GM19455 (cell line): ENCODE measurements around the gene CSGALNACT2.
"Not testable (repeated sequence)": the region's sequence is repeated elsewhere in the genome, so short reads cannot be mapped to it uniquely, and the experiment has no call there.

ENCODE experiments used
- ATAC-seq: cut with Tn5 transposase; IDR thresholded peaks from one replicate; pipeline ENCODE4 v1.9.1; 2021; ENCODE audit not compliant: unreplicated experiment

CSGALNACT2 gene

DNA sequence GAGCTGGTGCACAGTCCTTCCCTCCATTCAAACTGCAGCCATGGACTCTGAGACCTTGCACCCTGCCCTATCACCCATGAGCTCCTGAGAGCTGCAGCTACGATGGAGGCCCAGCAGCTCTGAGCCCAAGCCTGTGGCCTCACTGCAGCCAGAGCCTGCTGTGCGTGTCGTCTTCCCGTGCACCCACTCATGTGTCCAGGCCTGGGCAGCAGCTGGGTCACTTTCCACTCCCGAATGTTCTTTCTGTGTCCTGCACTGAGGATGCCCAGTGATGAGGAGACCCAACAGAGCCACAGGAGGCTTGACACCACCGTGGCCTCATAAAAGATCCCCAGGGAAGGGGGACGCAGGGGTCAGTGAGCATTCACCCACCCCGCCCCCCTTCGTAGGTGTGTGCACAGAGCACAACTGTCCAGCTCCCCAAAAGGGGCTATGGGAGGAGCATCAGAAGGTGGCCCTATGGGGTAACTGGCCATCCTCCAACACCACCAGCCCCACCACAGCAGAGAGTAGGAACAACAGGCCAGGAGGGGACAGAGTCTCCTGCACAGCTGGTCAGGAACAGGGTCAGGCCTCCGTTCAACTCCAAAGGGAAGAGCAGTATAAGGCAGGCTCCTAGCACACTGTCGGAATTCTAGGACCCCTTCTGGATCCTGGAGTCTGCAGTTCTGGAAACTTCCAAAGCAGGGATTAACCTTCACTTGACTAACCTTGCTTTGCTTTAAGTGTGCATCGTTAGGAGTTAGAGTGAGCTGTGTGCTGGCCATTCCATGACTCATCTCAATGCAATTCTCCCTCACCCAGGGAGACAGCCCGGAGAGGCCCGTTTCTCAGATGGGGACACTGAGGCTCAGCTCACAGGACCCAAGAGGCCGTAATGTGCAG lies 76.1 kb downstream of the CSGALNACT2 start:
- ATAC-seq, result no peak

DNA sequence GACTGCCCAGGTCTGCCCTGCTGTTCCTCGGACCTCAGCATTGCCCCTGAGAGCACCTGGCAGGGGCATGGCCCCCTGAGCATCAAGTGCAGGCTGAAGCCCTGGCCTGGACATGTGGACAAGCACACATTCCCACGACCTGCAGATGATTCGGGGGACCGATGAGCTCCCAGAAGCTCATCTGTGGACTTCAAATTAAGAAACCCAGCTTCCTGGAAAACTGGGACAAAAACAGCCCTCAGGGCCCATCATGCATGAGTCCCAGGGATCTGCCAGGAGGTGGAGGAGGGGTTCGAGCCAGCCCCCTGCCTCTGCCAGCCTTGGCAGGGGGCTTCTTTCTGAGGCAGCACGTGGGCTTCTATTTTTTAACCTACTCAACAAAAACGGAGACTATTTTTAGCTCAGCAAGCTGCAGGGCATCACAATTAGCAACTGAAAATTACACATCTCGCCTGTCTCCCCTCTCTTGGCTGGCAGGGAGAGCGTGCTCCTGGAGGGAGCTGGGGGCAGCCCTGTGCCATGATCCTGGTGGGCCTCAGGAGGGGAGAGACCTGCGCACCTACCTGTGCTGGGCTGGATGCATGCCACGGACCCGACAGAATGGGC lies 76.8 kb downstream of the CSGALNACT2 start:
- ATAC-seq, result no peak

DNA sequence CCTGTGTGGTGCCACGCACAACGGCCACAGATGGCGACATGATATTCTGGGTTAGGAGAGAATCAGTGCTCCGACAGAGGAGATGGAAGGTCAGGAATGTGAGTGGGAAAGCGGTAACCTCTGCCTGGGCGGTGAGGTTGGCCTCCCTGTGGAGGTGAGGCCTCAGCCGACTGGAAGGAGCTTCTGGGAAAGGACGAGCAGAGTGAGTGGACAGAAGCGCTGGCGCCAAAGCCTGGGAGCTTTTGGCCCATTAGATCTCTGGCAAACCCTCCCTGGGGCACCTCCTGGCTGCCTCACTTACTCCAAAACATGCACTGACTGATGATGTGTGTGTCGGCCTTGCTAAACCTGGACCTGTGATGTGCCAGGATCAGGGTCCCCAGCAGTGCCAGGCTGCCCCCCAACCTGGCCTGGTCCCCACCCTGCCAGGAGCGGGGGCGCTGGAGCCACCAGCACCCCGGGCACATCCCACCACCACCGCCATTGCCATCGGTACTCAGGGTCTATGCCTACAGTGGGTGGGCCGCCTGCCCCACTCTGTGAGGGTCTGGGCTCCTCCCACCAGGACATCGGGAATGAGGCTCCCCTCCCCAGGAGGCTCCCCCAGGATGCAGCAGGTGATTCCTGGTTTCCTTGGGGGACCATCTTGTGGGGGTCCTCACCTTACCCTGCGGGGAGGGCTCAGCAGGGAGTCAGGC lies 77.7 kb downstream of the CSGALNACT2 start:
- no peak for ATAC-seq

DNA sequence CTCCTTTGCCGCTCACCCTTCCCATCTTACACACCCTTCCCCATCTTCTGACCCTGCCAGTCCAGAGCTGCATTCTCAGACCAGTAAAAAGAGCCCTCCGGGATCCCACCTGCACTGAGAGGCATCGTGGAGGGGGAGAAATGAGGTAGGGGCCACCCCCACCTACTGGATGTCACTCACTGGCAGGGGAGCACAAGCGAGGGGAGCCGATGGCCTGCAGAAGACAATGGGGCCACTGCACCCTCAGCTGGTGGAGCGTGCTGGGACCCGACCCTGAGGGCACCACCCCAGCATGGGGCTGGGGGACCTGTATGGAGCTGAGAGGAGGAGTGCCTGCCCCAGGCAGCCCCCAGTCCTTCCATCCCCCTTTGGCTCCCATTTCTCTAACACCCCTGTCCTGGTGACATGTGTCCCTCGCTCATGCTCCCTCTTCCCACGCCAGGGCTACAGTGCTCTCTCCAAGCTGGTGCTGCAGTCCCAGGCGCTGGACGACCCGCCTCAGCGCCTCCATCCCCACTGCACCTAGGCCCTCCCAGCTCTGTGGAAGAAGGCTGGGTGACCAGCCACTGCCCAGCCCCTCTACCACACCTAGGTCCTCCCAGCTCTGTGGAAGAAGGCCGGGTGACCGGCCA lies 78.8 kb downstream of the CSGALNACT2 start:
- no peak for ATAC-seq

DNA sequence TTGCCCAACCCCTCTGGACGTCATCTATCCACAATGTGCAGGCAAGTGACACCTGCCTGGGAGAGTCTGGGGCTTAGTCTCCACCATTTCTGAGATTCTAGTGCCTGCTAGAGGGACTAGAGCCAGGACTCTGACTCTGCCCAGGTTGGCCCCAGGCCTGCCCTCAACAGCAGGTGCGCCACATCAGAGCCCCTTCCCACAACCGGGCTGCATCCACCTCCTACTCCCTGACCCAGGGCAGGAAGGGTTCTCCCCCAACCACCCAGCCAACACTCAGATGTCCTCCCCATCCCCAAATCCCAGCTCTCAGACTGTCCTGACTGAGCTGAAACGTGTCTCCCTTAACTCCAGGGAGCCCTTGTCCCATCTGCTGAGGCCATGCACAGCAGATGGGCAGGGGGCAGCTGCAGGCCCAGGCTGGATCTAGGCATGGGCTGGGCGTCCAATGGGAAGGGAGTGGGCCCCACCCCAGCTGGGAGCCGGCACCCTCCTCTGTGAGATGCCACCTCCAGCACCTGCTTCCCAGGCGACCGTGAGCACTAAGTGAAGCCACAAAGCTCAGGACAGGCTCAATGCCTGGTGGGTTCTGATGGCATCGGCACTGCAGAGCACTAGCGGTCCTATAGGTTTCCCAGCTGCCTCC lies 79.4 kb downstream of the CSGALNACT2 start:
- no peak for ATAC-seq

DNA sequence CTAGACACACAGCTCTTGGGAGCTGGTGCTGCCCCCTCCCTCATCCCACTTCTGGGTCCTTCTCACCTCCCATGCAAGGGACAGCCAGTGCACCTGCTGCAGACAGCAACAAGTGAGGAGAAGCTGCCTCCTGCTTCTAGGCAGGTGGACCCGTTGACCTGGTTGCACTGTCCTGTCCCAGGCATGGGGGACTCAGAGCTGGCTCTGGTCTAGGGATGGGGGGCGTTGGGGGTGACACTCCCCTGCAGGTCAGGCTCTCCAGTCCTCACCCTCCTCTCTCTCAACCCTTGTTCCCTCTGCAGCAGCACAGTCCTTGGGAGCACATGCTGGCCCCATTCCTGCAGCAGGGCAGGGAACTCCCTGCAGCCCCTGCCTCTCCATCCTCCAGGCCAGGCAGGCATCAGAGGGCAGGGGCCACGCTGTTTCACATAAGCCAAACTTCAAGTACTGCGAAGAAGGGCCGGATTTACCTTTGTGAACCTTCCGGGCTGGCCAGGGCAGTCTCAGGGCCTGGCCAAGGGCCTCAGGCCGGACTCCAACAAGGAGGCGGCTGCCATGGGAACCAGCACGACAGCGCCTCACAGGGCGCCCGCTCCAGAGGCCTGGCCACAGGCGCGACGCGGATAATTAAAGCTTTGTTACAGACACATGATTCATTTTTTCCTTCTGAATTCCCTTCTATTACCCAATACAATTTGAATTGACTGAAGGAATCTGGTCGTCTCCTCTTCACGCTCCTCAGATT lies 80.1 kb downstream of the CSGALNACT2 start:
- ATAC-seq, result no peak

DNA sequence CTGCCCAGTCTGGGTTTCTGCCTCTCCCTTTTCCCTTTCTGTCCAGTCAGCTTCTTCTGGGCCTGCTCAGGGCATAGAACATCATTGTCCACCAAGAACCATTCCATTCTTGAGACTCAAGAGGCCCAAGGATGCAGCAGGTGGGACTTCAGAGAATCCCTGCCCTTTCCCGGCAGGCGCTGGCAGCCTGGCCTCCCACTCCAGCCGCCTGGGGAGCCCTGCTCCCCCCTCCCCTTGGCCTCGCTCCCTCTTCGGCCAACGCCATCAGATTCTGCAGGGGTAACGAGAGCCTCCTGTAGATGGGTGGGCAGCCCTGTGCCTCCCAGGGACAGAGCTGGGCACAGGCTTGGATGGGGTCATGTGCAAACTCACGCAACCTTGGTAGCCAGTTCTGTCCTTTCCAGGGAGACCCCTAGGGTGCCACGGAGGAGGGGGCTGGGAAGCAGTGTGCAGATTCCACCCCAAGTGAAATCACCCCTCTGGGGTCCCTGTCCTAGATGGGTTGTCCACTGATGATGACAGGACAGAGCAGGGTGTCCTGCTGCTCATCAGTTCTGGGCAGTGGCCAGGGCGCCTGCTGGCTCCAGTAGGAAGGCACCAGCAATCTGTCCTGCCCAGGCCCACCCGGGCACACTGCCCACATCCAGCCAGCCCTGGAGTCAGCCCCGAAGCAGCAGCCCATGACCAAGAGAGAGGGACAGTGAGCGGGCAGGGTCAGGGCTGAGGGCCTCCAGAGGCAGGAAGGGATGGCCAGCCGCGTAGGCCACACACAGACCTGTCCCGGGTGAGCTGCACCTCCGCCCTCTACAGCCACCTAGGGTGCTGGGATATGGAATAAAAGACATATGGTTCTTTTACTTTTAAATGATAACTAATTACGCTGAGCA lies 80.9 kb downstream of the CSGALNACT2 start:
- ATAC-seq, result no peak

DNA sequence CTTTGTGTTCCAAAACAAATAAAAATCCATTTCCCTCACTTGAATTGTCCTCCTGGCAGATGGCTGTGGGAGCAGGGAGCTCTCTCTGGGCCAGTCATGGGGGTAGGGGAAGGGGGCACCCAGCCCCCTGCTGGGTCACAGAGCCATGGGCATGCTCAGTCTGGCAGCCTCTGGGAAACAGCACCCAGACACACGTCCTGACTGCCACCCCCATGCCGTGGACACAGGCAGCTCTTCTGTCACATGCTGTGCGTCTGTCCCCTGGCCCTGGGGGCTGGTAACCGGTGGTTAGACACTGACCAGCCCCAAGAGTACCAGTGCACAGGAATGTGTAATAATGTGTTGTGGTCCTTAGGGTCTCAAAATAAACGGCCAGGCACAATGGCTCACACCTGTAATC lies 81.6 kb downstream of the CSGALNACT2 start:
- ATAC-seq, result no peak

DNA sequence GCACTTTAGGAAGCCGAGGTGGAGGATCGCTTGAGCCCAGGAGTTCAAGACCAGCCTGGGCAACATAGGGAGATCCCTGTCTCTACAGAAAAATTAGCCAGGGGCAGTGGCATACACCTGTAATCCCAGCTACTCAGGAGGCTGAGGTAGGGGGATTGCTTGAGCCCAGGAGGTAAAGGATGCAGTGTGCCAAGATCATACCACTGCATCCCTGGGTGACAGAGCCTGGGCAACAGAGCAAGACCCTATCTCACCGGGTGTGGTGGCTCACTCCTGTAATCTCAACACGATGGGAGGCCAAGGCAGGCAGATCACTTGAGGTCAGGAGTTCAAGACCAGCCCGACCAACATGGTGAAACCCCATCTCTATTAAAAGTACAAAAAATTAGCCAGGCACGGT lies 82.0 kb downstream of the CSGALNACT2 start:
- not testable (repeated sequence) for ATAC-seq

DNA sequence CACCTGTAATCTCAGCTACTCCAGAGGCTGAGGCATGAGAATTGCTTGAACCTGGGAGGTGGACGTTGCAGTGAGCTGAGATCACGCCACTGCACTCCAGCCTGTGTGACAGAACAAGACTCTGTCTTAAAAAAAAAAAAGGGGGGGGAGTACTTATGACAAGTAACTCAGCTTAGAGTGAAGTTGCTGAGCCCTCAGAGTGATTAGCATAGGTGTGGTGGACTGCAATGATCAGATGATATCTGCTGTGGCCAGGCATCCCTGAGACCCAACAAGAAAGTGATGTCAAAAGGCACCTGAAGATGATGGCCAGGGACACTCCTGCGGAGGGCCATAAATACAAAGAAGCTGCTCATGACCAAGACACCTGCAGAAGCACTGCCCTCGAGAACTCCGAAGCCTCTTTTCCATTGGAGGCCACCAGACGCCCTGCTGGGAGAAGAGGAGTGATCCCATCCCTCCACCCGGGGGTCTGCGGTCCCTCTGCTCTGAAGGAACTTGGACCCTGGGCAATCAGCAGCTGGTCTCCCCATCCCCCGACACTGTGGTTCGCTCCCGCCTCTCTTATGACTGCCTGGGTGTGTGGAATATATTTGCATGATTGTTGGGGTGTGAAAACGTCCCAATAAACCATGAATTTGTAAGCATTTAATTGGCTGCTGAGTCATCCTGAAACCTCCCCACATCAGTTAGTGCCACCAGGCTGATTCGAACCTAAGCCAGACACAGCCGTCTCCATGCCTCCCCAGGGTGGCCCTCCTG lies 82.6 kb downstream of the CSGALNACT2 start:
- no peak for ATAC-seq

DNA sequence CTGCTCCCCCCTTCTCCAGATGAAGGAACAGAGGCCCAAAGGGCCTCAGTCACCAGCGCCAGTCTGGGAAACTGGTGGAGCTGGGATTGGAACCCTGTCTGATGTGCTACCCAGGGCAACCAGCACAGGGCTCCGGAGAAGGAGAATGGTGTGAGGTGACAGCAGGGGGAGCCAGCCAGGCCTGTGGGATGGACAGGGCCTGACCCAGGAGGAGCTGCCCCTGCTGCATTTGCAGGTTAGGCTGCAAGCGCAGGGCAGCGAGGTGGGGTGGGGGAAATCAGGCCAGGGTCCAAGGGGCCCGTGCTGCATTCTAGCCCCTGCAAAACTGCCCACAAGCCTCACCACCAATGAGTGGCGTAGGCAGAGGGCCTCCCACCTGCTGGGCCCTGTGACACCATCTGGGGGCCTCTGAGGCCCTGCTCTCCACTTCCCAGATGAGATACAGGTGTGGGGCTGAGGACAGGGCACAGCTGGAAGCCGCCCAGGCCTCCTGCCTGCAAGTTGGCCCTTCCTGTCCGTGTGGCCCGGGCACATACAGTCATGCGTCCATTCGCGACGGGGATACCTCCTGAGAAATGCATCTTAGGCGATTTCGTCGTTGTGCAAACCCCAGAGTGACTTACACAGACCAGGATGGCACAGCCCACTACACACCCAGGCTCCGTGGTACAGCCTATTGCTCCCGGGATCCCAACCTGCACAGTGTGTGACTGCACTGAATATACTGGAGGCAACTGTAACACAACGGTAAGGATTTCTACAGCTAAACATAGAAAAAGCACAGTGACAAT lies 83.4 kb downstream of the CSGALNACT2 start:
- ATAC-seq, result no peak

DNA sequence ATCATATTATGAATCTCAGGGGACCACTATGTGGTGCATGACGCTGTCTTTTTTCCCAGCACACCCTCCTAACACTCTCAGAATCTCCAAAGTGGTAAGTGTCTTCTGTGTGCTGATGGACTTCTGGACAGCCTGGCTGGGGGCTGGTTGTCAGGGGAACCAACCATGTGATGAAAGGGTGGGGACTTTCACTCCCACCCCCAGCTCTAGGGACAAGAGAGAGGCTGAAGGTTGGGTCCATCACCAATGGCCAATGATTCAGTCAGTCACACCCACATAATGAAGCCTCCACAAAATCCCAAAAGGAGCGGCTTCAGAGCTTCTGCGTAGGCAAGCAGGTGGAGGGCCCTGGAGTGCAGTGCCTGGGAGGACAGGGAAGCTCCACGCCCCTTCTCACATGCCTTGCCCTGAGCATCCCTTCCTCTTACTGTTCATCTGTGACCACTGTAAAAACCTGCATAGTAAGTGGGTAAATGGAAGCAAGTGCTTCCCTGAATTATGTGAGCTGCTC lies 84.0 kb downstream of the CSGALNACT2 start:
- no peak for ATAC-seq

DNA sequence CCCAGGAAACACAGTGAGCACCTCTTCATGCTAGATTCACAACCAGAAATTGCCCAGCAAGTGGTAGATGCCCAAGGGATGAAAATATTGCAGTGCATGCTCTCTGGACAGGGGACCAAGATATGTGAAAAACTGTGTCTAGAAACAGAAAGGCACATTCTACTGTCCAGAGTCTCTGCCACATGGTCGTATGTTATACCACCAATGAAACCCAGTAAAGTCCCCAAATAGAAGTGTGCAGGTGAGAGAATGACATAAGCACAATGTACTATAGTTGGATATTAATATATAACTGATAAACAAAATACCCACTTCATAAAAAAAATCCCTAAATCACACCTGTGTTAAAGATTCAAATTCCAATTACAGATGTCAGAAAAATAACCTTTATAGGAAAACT lies 84.8 kb downstream of the CSGALNACT2 start:
- ATAC-seq, result no peak

DNA sequence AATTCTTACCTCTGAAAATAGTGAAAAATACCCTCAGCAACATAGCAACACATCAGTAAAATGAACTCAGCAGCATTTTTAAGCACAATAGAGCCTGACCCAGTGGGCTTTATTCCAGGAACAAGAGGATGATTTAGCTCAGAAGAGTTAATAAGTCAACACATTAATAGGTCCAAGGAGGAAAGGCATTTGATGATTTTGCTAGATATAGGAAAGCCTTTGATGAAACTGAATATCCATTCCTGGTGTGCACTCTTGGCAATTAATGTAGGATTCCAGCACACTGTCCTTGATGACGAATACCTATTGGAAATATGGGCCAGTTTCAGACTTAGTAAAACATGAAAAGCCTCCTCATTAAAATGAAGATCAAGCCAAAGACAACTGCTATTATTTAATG lies 86.1 kb downstream of the CSGALNACT2 start:
- no peak for ATAC-seq

DNA sequence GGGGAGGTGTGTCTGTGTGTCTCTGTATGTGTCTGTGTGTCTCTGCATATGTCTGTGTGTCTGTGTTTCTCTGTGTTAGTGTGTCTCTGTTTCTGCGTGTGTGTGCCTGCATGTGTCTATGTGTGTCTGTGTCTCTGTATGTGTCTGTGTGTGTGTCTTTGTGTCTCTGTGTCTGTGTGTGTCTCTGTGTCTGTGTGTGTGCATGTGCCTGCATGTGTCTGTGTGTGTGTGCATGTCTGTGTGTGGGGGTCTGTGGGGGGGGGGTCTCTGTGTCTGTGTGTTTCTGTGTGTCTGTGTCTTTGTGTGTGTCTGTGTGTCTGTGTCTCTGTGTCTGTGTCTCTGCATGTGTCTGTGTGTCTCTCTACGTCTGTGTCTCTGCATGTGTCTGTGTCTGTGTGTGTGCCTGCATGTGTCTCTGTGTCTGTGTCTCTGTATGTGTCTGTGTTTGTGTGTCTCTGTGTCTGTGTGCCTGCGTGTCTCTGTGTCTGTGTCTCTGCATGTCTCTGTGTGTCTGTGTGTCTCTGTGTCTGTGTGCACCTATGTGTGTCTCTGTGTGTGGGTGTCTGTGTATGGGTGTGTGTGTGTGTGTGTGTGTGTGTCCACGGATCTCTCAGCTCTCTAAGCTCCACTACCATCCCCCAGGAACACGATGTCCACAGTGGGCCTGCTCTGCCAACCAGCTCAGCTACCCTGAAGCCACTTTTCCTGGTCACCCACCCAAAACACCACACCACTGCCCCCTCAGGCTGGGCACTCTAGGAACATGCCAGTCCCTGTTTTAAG lies 87.0 kb downstream of the CSGALNACT2 start:
- no peak for ATAC-seq

DNA sequence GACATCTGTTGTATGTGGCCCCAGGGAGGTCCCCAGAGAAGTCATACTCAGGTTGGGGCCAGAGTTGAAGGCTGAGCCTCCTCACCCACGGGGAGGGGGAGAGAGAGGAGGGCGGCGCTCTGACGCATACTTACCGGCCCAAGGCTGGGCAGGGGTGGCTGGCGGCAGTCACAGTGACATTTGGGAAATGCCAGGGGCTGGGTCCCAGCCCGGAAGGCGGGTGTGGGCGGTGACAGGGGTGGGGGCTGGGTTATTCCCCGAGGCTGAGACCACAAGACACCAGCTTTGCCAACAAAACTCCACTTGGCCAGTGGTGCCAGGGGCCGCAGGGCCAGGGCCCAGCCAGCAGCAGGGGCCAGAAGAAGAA lies 87.5 kb downstream of the CSGALNACT2 start:
- no peak for ATAC-seq

DNA sequence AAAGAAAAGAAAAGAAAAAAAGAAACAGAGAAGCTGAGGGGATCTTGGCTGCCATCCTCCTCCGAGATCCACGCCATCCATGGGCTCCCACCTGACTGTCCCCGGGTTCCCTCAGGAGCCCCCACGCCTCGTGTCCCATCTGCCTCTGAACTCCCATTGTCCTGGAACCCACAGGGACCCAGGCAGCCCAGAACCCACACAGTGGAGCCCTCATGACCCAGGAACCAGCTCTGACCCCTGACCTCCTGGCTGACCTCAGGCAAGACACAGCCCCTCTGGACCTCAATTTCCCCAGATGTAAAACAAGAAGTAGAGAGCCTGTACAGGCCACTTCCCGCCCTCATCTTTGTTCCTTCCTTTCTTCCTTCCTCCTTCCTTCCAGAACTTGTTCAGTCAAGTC lies 88.2 kb downstream of the CSGALNACT2 start:
- ATAC-seq, result no peak
